Hypothalamus (tissue), 51 donors: ENCODE data around the gene MGAT5B.
A peak's percentile ranks its signal among the peaks of the same experiment; 100 is the strongest.

Experiments used
- DNase-seq, 51 donors: peaks; one replicate each; lab custom pipeline; 2025; lab: John Stamatoyannopoulos, UW

MGAT5B gene

DNA sequence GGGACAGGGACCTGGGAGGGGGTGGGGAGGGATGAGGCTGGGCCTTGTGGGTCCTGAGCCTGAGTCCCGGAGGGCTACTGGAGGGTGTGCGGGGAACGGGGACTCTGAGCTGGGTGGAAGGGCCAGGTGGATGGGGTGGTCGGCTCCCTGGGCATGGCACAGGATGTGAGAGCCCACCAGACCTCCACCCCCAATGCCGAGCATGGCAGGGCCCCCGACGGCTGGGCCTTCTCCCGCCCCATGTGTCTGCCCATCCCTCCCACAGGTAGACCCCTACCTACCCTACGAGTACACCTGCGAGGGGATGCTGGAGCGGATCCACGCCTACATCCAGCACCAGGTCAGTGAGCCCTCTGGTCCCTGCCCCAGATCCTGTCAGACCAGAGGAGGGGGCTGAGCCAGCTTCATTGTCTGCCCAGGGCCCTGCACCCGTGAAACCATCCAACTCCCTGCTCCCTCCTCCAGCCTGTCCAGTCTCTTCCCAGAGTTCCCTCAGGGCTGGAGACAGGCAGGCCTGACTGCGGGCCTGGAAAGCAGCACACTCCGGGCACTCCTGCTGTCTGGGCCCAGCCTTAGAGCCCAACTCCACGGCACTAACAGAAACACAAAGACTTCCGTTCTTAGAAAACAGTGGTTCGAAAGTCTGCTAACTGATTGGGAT, 78.0 kb downstream of the MGAT5B start:
- no peak for DNase-seq

DNA sequence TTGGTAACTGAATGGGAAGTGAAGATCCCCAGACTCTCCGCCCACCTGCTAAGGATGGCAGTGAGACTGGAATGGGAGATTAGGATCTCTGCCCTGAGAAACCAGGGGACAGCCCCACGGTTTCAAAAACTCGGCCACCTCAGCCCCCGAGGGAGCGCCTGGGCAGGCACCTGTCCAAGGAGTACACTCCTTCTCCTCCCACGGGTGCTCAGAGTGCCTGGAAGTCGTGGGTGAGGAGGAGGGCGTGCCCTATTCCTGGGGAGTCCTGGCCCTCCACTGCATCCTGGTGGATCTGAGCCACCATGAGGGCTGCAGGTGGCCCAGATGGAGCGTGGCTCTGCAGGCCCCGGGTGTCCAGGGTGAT, 78.5 kb downstream of the MGAT5B start:
- DNase-seq = no peak

DNA sequence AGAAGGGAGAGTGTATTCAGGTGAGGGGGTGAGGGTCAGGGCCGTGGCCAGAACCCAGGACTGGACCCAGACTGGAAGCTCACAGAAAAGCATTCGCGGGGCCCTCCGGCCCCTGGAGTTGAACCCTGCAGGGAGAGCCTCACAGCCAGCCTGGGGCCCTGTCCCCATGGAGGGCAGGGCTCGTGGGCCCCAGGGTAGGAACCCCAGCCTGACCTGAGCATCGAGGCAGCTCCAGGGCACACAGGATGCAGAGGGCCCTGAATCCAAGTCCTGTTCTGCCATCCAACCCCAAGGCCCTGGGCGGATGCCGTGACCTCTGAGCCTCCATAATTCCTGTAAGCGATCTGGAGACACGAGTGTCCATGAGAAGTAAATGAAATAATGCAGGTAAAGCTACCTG, 79.1 kb downstream of the MGAT5B start:
- no peak for DNase-seq

DNA sequence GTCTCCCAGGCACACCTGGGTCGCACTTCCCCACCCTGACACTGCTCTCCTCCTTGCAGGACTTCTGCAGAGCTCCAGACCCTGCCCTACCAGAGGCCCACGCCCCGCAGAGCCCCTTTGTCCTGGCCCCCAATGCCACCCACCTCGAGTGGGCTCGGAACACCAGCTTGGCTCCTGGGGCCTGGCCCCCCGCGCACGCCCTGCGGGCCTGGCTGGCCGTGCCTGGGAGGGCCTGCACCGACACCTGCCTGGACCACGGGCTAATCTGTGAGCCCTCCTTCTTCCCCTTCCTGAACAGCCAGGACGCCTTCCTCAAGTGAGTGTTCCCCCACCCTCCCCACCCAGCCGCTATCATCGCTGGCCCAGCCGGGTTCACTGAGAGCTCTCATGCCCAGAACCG, 79.6 kb downstream of the MGAT5B start:
- DNase-seq = no peak

DNA sequence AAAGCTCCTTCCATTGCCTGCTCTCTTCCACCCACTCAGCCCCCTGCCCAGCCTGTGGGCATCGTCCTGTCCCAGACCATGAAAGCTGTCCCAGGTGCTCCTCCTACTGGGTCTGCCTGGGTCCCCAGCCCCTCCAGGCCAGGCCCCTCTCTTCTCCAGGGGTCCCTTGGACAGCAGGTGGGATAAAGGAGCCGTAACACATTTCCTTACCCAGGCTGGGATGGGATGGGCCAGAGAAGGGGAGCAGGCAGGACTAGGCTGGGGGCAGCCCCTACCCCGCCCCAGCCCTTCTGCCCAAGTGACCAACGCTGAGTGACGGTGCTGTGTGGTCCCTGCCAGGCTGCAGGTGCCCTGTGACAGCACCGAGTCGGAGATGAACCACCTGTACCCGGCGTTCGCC, 80.1 kb downstream of the MGAT5B start:
- no peak for DNase-seq

DNA sequence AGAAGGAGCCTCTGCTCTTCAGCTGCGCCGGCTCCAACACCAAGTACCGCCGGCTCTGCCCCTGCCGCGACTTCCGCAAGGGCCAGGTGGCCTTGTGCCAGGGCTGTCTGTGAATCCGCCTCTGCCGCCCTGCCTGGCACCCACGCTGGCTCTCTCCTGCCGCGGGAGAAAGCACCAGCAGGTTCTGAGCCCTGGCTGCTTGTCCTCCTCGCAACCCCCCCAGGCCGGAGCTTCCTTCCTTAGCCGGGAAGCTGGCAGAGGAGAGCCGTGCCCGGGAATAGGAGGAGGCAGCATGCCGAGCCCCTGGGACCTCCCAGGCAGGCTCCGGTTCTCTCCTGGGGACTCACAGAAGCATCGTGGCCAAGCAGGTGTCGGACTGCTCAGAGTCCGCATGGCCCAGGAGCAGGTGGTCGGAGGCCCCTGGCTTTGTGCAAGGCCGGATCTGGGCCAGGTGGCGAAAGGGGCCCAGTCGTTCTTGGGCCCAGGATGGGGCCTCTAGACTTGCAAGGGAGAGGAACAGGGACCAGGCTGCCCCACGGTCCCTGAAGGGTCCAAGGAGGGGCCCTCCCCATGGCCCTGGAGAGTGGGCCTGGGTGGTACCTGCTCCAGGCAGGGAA, 80.6 kb downstream of the MGAT5B start:
- peak in 1 of 51 donors; percentile 30 for DNase-seq

- DNase-seq = no peak
Observed at GRCh38 chr17:76949913-76950695, 81.9 kb downstream of the MGAT5B start.

- peak in 1 of 51 donors; percentile 20 for DNase-seq
Observed at GRCh38 chr17:76951375-76951905, 83.2 kb downstream of the MGAT5B start.

DNA sequence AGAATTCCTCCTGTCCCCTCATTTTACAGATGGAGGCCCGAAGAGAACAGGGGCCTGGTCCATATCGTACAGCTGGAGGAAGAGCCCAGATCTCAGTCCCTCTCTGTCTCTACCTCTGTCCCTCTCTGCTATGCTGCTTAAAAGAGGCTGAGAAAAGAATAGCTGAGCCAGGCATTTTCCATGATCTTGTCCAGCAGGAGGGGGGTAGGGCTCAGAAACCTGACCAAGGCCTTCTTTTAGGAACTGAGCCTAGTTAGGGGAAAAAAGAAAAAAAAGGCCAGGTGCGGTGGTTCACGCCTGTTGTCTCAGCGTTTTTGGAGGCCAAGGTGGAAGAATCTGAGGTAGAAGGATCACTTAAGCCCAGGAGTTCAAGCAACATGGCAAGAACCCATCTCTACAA, 84.2 kb downstream of the MGAT5B start:
- DNase-seq = no peak

DNA sequence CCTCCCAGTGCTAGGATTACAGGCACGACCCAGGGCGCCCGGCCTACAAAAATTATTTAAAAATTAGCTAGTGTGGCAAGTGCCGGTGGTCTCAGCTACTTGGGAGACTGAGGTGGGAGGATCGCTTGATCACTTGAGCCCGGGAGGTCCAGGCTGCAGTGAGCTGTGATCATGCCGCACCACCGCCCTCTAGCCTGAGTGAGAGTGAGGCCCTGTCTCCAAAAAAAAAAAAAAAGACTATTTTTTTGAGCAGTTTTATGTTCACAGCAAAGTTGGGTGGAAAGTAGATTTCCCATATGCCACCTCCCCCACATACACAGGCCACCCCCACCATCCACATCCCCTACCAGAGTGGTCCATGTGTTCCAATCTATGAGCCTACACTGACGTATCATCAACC, 84.9 kb downstream of the MGAT5B start:
- no peak for DNase-seq

- DNase-seq = peak in 1 of 51 donors; percentile 8
Observed at GRCh38 chr17:76953946-76954345, 85.7 kb downstream of the MGAT5B start.

- no peak for DNase-seq
Observed at GRCh38 chr17:76955191-76955590, 87.0 kb downstream of the MGAT5B start.

DNA sequence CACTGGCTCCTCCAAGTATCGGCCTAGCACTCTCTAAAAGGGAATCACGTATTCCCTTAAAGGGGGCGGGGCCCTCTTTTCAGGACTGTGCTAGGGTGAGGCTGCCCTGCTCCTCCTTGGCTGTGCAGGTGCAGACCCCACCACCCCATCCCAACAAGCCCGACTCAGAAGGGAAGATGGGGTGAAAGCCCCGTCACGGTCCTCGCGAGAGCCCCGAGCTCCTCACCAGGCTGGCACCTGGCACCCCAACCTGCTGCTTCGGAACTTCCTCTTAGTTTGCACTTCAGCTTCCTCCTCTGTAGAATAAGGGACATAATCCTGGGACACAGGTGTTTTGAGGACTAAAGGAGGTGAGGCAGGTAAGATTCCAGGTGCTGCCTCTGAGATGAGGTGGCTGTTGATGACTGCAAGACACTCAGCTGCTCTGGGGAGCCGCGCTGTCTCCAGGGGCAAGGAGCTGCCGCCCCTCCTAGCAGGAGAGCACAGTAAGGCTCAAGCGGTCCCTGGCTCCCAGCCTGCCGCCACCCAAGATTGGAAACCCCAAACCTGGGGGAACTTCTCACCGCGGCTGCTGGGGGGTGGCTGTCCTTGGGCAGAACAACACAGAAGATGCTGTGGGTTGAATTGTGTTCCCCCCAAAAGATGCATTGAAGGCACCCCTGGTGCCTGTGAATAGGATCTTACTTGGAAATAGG, 88.8 kb downstream of the MGAT5B start:
- no peak for DNase-seq

DNA sequence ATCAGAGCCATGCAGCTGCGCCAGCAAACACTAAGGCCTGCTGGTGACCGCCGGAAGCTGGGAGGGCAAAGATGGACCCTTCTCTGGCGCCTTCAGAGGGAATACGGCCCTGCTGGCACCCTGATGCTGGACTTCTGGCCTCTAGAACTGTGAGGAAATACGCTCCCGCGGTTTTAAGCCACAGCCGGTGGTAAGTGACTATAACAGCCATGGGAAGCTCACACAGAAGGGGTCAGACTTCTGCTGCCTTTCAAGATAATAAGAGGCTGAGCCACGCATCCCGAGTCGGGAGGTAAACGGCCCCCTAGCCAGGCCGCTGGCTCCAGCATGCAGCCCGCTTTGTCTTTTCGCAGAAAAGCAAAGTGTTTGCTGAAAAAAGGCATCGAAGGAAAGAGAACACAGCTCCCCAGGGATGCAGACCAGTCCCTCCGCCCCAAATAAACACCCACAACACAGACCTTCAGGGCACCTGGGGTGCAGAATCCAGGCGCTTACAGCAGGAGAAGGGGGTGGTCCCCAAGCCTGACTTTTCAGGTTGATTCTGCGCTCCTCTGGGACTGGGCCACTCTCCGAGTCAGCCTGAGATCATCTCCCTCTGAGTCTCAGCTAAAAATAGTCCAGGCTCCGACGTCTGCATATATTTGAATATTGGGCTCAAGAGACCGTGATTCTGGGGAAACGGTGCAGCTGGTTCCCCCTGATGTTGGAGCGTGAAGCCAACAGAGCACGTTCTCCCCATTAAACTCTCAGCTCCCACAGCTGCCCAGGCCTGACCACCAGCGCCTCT, 89.7 kb downstream of the MGAT5B start:
- DNase-seq = peak in 4 of 51 donors; percentile 6 to 53 (median 18)

GRCh38 chr17:76958974-76959373, 90.8 kb downstream of the MGAT5B start:
- no peak for DNase-seq

GRCh38 chr17:76961869-76962268, 93.7 kb downstream of the MGAT5B start:
- DNase-seq = no peak

GRCh38 chr17:76962858-76963257, 94.7 kb downstream of the MGAT5B start:
- no peak for DNase-seq

DNA sequence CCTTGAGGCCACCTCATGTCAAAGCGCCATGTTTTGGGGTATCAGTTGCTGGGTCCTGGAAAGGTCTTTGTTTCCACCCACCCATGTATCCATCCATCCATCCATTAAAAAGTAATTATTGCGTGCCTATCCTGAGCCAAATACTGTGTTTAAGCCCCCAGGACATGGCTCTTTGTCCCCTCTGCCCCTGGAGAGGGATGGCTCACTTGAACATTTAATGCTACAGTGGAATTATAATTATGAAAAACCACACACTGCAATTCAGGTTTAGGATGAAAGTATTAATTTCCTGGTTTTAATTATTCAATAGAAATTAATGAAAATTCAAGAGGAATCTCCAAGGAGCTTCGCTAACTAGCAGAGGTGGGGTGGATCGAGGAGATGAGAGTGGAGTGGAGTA, 97.8 kb downstream of the MGAT5B start:
- no peak for DNase-seq

GRCh38 chr17:76966486-76967181, 98.4 kb downstream of the MGAT5B start:
- no peak for DNase-seq

- no peak for DNase-seq
Observed at GRCh38 chr17:76967762-76968161, 99.6 kb downstream of the MGAT5B start.
